ENCODE data around the gene PLEKHA6.

The PLEKHA6 gene

DNA sequence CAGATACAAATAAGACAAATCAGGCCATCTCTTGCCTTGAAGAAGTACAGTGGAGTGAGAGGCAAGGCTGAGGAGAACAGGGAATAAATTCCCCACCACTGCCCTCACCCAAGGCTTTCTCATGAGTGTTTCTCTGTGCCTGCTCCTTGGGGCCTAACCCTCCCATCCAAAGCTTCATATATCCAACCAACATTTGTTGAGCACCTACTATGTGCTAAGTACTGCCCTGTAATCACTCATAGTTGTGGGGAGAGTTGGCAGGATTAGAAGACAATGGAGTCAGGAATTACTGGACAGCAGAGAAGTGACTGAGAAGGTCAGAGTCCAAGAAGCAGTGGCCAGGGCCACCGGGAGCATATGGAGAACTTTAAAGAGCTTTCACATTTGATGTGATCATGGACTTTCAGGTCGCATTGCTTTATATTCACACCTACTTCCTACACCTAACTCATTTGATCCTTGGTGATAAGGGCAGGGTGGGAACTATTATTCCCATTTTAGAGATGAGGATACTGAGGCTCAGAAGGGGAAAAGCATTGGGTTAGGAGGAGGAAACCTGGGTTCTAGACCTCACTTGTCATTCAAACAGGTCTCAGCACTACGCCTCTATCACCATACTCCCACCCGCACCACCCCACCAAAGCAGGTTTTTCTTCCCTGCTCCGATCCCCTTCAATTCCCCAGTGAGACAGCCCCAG is 6.4 kb downstream of the PLEKHA6 start:
- DNase-seq = no peak

DNA sequence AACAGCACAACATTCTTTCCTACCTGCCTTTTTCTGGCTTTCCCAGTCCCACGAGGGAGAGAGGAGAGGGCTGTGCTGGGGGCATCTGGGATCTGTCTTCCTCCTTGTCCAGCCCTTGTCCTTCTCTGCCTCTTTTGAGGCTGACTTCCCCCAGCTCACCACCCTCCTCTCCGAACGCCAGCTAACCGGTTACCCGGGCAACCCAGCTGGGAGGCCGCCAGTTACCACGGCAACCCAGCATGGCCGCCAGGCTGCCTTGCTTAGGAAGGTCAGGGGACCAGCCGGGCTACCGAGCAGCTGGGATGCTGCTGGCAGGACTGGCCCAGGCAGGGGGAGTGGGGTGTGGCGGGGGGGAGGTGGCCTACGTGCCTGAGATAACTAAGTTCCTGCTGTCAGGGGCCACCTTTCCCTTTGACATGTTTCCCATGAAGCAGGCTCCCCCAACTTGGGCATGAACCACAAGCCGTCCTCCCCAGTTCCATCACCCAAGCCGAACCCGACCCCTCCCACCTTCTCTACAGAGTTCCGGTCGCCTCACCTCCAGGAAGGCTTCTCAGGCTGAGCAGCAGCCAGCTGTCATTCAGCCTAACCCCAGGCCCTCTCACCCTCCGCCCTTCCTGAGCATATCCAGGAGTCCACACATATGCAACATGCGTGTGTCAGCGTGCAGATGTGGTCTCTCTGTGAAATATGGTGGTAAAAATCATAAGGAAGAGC is 8.7 kb downstream of the PLEKHA6 start:
- no peak for DNase-seq

DNA sequence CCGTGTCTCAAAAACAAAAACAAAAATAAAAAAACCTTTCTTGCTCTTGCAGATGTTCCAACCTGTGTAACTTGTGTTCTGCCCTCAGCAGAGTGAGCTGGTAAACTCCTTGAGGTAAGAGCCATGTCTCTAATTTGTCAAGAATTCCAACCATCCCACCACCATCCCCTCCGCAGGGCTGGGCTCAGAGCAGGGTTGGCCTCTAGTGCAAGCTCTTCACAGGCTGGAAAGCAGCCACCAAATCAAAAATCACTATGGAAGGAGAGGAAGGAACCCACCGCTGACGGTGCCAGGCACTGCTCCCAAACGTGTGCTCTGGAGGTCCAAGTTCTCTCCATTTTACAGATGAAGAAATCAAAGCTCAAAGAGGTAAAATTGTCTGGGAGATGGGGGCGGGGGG is 9.4 kb downstream of the PLEKHA6 start:
- no peak for DNase-seq

DNA sequence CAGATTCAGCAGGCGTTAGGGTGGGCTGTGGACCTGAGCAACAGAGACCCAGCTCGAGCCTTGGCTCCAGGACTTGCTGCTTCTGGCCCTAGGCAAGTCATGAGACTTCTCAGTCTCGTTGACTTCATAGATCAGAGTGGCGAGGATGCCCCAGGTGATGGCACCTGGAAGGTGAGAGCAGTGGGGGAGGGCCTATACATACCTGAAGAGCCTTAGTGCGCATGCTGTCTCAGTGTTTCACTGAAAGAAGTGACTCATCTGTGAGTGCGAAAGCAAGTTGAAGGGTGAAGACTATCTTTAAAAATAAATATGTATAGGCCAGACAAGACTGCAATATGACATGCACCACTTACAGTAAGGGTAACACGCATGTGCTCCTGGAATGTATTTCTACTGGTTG is 10.1 kb downstream of the PLEKHA6 start:
- DNase-seq = no peak

DNA sequence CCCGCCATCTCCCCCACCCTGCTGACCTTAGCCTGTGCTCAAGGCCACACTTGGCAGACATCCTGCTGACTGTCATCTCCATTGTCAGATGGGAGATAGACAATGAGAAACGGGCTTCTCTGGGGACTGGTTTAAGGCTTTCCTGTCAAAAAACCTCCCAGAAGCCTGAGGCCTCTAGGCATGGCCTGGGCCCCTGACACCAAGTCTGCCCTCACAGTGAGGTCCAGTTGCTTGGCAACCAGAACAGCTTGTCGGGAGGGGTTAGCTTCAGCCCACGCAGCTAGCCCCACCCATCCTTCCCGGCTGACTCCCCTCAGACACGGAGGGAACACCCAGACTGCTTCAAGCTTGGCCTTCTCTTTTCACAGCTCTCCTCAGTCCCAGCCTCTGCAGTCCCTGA is 11.0 kb downstream of the PLEKHA6 start:
- DNase-seq = no peak

DNA sequence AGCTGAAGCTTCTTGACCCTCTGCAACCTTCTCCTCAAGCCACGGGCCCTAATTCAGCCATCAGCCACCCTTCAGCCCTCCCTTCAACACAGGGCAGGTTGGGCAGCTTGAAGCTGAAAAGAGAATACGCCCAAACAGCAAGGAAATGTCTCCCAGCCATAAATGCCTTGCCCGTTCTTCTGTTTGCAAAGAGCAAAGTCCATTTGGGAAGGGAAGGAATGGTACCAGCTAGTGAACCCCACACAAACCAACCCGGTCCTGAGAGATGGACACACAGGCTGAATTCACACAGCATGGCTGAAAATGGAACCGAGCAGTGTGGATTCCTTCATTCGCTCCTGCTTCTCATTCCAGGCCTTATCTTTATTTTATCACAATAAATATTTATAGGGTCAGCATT is 11.5 kb downstream of the PLEKHA6 start:
- DNase-seq = no peak

DNA sequence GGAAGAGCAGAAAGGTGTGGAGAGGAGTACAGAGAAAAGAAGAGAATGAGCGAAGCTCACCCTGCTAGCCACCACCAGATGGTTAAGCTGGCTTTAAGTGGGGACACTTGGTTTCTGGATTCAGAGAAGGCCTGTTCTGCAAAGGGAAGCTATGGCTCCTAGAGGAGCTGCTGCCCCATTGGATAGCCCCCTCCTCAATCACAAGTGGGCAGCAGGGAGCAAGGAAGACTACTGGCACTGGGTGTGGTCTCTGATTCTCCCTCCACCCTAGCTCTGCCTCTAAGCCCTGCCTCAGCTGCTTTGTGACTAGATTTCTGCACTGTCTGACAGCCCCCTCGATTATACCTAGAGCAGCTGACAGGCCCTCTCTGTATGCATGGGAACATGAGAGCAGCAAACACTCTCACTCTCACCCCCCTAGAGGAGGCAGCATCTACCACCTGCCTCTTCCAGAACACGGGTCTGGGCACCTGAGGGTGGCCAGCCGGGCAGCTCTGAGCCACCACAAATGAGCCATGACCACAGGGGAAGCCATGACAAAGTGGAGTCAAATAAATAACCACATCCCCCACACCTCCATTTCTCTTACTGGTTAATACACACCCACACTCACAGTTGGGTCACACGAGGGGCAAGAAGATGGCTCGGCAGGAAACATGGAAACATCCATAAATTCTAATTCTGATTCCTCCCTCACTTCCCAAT is 13.6 kb downstream of the PLEKHA6 start:
- no peak for DNase-seq

DNA sequence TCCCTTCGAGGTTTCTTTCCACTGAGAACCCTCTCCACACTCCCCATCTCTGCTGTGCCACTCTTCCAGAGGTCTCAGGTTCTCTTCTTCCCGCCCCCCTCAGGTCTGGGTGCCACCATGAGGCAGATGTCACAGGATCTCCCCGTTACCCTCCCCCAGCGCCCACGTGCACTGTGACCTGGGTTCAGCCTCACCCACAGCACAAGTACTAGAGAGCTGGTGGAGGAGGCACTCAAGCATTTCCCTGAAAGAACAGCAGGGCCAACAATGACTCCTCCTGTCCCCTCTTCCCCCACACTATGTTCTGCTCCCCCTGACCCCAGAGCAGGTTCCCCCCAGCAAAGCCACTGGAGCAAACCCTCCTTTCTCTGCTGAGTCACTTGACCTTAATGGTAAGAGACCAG is 14.3 kb downstream of the PLEKHA6 start:
- no peak for DNase-seq

DNA sequence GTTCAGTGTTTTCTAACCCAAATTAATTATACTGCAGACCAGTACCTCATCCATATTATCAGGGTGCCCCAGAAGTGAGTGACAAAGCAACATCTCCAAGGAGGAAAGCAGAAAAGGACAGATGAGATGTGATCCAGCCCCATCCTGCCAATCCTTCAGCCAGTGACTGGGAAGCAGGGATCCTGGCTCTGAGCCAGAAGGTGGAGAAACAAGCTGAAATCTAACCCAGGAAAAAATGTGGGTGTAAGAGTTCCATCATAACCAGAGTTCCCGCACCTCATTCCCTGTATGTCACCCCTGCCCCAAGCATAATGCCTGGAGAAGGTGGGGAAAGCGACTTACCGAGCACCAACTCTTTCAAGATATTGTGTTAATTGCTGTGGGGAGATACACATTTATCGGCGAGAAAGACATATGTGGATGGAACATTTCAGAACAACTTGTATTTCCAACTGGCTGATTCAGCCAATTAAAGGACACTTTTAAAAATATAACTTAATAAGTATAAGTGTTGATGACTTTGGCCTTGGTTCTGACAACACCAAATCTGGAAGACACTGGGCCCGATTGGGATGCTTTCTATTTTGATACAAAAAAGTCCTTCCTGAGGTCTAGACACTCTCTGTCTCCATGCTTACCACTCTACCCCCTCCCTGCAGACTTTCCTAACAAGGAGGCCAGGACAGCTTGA is 14.9 kb downstream of the PLEKHA6 start:
- DNase-seq = peak; percentile 21

DNA sequence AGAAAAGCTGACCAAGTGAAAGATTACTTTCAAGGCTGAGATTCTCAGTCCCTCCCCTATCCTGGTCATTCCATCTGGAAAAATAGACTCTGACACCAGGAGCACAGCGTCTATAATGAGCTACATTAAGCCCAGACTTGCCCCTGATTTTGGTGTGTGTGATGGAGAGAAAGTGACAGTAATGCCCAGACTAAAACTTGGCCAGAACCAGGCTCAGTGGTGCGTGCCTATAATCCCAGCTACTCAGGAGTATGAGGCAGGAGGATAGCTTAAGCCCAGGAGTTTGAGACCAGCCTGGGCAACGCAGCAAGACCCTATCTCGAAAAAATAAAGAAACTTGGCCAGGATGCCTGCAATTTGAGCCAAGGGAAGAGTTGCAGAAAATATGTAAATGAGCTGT is 15.9 kb downstream of the PLEKHA6 start:
- DNase-seq = peak; percentile 8

DNA sequence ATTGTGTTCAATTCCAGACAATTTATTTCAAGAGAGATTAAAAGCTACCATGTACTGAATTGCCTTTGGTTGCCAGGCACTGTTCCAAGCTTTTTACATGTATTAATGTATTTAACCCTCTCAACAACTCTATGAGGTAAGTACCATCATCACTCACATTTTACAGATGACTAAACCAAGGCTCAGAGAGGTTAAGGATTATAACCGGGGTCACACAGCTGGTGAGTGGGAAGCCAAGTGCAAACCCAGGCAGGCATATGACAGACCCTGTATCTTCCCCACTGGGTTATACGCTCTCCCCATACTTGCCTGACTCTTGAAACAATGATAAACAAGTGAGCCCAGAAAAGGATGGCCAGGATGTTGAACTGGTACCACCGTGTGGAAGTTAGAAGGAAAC is 16.5 kb downstream of the PLEKHA6 start:
- no peak for DNase-seq

DNA sequence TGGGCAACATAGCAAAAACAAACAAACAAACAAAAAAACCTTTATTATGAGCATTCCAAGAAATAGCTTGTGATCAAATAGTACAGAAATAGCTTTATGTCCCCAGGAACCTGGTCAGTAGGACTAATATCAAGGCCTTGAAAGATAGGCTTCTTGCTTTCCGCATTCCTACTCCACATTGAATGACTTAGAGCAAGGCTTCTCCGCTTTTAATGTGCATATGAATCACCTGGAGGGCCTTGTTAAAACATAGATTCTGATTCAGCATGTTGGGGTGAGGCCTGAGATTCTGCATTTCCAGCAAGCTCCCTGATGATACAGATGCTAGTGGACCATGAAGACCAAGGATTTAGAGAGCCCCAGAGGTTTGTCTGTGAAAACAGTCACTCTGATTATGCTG is 17.4 kb downstream of the PLEKHA6 start:
- no peak for DNase-seq

DNA sequence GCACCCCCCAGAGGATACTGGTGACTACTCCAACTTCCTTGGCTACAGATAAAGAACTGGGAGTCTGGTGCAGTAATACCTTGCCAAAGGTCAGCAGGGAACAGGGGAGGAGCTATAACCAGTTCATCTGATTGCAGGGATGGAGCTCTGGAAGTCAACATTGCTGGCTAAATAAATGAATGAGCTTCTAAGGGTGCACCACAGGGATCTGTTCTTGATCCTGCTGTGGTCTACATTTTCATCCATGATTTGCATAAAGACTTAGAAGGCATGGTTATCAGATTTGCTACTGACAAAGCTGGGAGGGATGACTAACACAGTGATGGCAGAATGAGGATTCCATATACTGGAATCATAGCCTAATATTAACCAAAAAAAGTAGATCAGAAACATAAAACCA is 18.3 kb downstream of the PLEKHA6 start:
- DNase-seq = peak; percentile 25

DNA sequence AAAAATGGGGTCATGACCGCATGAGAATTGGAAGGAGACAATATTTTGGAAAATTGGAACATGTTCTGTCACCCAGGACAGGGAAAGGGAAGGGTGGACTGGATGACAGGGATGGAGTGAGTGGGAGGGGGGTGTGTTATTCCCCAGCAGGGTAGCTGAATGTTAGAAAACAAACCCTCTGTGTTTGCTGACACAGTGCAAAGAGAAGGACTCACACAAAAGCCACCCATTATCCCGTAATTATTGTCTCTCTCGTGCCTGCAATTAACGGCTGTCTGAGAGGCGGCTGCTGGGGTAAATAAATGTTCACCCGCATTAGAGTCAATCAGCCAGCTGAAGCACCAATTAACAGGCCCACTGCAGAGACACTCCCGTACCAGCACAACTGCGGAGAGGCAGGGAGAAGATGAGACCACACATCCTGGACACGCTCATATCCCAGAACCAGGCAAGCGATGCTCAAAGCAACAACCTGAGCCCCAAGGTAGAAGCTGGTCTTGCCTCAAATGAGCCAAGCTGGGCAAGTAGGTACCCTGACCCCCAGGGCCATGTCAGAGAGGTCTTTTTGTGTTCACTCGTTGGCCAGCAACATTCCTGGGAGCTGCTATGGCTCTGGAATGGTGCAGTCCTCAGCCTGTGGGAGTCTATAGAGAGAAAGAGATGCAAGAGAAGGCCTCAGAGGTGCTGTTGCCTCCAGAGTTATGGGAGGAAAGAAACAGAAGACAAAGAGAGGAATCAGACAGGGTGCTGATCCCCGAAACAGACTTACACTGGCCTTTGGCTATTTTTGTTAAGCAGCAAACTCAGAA is 19.4 kb downstream of the PLEKHA6 start:
- DNase-seq = peak; percentile 54

DNA sequence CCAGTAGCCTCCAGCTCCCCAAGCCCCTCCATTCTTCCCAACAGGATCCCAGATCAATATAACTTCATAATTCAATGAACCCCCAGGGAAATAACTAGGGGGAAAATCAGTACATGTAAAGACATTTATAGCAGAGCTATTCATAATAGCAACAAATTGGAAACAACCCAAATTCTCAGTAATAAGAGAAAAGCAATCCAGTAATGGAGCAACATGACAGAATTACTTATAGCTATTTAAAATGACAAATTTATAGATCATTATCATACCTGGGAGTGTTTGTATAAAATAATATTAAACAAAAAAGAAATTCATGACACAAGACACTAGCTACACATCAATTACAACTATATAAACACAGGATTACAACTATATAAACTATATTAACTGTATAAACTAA is 20.2 kb downstream of the PLEKHA6 start:
- no peak for DNase-seq

DNA sequence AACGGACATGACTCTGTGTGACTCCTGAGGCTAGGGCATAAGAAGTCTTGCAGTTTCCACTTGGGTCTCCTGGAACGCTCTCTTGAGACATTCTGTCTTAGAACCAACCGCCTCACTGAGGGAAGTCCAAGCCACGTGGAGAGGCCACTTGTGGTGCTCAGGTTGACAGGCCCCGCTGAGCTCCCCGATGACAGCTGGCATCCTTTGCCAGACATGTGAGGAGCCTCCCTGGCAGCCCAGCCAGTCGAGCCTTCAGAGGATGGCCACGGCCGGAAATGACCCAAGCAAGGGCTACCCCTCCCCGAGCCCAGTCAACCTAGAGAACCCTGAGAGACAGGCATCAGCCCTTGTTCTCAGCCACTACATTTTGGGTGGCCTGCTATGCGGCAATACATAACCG is 20.7 kb downstream of the PLEKHA6 start:
- DNase-seq = peak; percentile 29

DNA sequence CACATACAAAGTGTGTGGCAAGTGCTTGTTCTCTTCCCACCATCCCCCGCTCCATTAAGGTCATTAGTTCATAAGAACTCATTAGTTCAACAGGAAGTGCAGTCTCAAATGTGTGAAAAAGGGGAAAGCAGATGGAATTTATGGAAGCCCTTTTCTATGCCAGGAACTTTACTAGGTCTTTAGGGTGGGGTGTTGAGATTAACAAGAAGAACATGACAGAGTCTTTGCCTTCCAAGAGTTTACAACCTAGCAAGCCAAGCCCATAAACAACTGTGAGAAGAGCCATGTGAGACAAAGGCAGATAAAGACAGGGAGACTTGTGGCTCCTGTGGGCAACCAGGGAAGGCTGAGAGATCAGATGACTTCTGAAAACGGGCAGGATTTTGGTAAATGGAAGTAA is 21.4 kb downstream of the PLEKHA6 start:
- DNase-seq = no peak

DNA sequence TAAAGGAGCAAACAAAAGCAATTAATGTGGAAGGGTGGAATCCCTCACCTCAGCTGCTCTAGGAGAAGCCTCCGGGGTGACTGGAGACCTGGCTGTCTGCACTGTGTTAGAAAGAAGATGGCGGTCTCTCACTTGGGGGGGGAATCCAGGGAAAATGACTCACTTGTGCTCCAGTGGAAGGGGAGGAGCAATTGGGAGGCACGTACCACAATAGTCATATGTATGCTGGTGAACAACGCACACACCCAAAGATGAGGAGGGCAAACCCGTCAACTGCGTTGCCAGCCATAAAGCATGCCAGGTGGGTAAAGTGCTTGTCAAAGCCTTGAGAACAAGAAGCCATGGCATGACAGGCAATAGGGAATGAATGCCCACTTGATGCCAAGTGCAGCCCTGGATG is 22.1 kb downstream of the PLEKHA6 start:
- DNase-seq = no peak

DNA sequence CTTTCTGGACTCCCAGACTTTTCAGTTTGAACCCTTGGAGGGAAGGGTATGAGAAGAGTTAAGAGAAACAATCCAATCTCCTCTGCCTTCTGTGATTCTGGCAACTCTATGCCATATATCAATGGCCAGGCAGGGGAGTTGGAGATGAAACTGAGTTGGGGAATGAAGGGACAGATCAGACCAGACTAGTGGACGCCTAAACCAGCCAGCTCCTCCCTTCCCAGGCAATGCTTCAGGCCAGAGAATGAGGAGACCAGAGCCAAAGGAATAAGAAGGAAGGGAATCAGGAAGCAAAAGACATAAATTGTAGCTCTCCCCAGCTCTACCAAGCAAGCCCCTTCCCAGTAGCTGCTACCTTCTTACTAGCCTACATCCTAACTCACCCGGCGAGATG is 22.7 kb downstream of the PLEKHA6 start:
- no peak for DNase-seq

DNA sequence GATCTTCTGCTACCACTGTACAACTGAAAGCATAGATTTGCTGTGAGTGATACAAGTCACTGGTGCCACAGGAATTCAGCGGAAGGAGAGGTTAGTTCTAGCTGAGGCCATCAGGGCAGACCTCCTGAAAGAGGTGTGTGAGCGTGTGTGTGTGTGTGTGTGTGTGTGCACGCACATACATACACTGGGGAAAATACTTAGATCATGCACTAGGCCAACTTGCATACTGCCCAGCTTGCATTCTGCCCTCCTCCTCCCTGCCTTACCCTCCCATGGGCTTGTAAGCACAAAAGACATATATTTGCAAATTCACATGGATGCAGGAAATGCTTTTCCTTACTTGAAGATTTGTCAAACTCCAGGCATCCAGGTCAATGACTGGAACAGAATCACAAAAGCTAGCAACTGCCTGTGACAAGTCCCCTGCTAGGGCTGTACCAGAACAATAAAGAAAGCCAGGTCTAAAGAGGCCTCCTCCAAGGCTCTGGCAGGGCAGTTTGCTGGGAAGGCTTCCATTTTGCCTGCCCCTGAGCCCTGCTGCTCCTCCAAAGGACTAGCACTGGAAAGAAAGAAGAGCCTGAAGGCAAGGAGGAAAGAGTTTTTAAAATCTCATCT is 23.2 kb downstream of the PLEKHA6 start:
- no peak for DNase-seq

DNA sequence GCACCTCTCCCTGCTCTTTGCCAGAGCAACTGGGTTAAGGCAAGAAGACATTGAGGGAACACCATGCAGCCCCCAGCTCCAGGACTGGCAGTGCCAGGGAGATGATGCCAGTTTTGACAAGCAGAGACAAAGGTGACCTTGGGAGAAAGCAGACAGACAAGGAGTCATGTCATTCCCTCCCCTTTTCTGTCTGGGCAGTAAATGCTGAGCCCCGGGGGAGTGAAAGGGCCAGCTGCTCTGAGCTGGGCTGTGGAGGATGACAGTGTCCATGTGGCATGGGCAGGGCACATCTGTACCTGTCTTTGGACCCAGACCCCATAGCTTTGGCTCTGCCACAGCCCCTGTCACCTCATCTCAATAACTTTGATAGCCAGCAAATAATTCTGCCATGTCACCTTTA is 24.2 kb downstream of the PLEKHA6 start:
- DNase-seq = no peak

DNA sequence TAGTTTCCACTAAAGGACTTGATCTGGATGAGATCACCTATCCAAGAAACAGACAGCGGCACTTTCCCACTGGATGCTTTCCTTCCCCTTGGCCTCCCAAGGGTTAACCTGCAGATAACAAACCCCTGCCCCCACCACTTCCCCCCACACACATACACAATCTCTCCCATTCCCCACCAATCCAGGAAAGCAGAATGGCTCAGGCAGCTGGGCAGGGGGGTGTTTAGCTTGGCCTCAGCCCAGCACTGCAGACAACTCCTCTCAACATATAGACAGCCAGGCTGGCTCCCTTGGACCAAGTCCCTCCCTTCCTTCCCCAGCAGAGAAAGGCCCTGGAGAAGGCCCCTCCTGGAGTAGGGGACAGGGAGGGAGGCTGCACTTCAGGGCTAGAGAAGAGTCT is 24.6 kb downstream of the PLEKHA6 start:
- DNase-seq = no peak

Data from NCI-H510A treated with DMSO at 0.1 percent for 48 hours (cell line).